Psoas muscle (tissue), 8 donors: ENCODE data around the gene RUFY4. TPM values are rescaled to one million over a fixed set of nuclear protein-coding genes. Genes with fewer than 3 reads are reported as not detected.
"Not testable (repeated sequence)": the region's sequence is repeated elsewhere in the genome, so short reads cannot be mapped to it uniquely, and the experiment has no call there.

Experiments used
- ATAC-seq, 4 donors: fragments of 200-7000 bp; cut with Tn5 transposase; one replicate each; pipeline ENCODE4 v1.9.1; 2020; ENCODE audit warnings: moderate library complexity in 3 of 4, mild to moderate bottlenecking in 2 of 4
- DNase-seq, 2 donors: peaks; one replicate each; pipeline ENCODE4 v3.0.0-alpha.2; 2020
- H3K27ac ChIP-seq: fragments of 200-600 bp; one replicate; pipeline ENCODE4 v1.8.0; 2022
- H3K27me3 ChIP-seq, 3 donors: fragments of 200-600 bp in 1 of 3; one replicate each; pipeline versions ENCODE4 v1.6.1 to v1.8.0; 2013 to 2022; ENCODE audit warnings: low read length in 2 of 3, mild to moderate bottlenecking in 2 of 3, moderate library complexity in 1 of 3; ENCODE audit not compliant: insufficient read depth in 3 of 3
- H3K36me3 ChIP-seq, 2 donors: fragments of 200-600 bp in 1 of 2; one replicate each; pipeline versions ENCODE4 v1.6.1 to v1.8.0; 2013 to 2022; ENCODE audit warnings: low read depth in 1 of 2, mild to moderate bottlenecking in 1 of 2, moderate library complexity in 1 of 2; ENCODE audit not compliant: insufficient read depth in 1 of 2
- H3K4me1 ChIP-seq: fragments of 200-600 bp; one replicate; pipeline ENCODE4 v1.8.0; 2022
- H3K4me3 ChIP-seq: fragments of 200-600 bp; one replicate; pipeline ENCODE4 v1.8.0; 2022; ENCODE audit warnings: mild to moderate bottlenecking
- H3K9me3 ChIP-seq: fragments of 200-600 bp; one replicate; pipeline ENCODE4 v1.8.0; 2022
- CTCF ChIP-seq: fragments of 200-600 bp; IDR thresholded peaks from one replicate; pipeline ENCODE4 v1.8.0; 2022; ENCODE audit warnings: antibody characterized with exemption
- WGBS, 3 donors: extraction: QIAGEN DNeasy Blood & Tissue Kit; methylation state at CpG; one replicate each; pipeline versions ENCODE4 v1.1.6 to v1.1.7; 2013; 5-methylcytosine and 5-hydroxymethylcytosine counted together
- intact Hi-C, 2 donors: fragments of 100-400 bp; cut with DNase I; formaldehyde crosslinking; loops; one replicate each; pipeline versions ENCODE4 v1.11.0 to v1.14.2; 2022
- long read RNA-seq, 2 donors: library from polyadenylated mRNA; unstranded; transcript quantifications; one replicate each; pipeline ENCODE4 v2.0.0, GENCODE V29; 2021
- polyA plus RNA-seq, 3 donors: library from polyadenylated mRNA; stranded (reverse); fragments of 200-250 nt; gene quantifications; one replicate each; pipeline ENCODE4 v1.2.3, GENCODE V29; 2013
- total RNA-seq, 4 donors: library from RNA; stranded (reverse); fragmentation: NEBNext Ultra II Directional in 2 of 4; extraction: Animal tissue kit (Norgen Biotek cat#: 25700) in 2 of 4; gene quantifications; one replicate each; pipeline versions ENCODE4 v1.2.1 to v1.2.4, GENCODE V29; 2021 to 2023
- donor health status: healthy with polysubstance abuse.
- donor health status: DM: no; HTN: no; CAD: no; lungs with moderate emphysema.
- donor health status: Bipolar disorder and iron deficiency.
- donor health status: healthy.
- donor health status: DM: yes; HTN: yes; CAD: no.
- donor health status: DM: no; HTN: no; CAD: no.
- donor health status: DM: no; HTN: no; CAD: no.
- donor health status: DM: yes; HTN: yes; CAD: no.

RUFY4 gene
- total RNA-seq (not detected), polyA plus RNA-seq (under 1 TPM in 2 of 3 donors, not detected in 1; 0.01 to 0.03 TPM)
- long read RNA-seq, donor 1: 0 reads
- long read RNA-seq, donor 2: 0 reads

- intact Hi-C loops: loop anchor here (5.0 kb wide), 2 partner anchors 72 to 282 kb away; no protein-coding TSS in a partner anchor
- not testable (repeated sequence) for H3K27ac ChIP-seq, H3K9me3 ChIP-seq, H3K27me3 ChIP-seq, H3K36me3 ChIP-seq, H3K4me1 ChIP-seq
- TF ChIP-seq CTCF: peak; percentile 83
- H3K4me3 ChIP-seq: peak within 1 kb of the TSS; percentile 49
- 1 to 4% (median 2%) methylated on average over 13 to 15 of the region's 15 CpGs for WGBS, 3 donors
- ATAC-seq (peak; percentile 76 to 91 (median 88)), DNase-seq (peak; percentile 60 to 74)
Measured at GRCh38 chr2:218068721-218069334, at the start of gene RUFY4. Gene RUFY4, plus strand, starts transcription at chr2:218069253. Its CDS starts 1,353 bp downstream, at chr2:218070606.

- Histone ChIP-seq H3K9me3 (no peaks in the 10 kb centered on the region), H3K27me3 (no peaks in the 10 kb centered on the region), H3K4me3 (peak overlapping the region; percentile 56), H3K27ac (peak overlapping the region; percentile 82), H3K4me1 (peaks cover 75% of the 10 kb centered on the region), H3K36me3 (no peaks in the 10 kb centered on the region)
- intact Hi-C loops: no loop called here
- ATAC-seq: no peak
- 63 to 74% (median 72%) methylated on average over 7 of the region's 7 CpGs for WGBS, 3 donors
- TF ChIP-seq CTCF: no peak
- no peak for DNase-seq
Measured at GRCh38 chr2:218019411-218020060, 49.5 kb upstream of the RUFY4 start.

- Histone ChIP-seq H3K4me3 (peak overlapping the region; percentile 56), H3K27ac (peak overlapping the region; percentile 82), H3K36me3 (no peaks in the 10 kb centered on the region), H3K4me1 (peaks cover 73% of the 10 kb centered on the region), H3K27me3 (no peaks in the 10 kb centered on the region), H3K9me3 (no peaks in the 10 kb centered on the region)
- WGBS, 3 donors: 44 to 58% (median 53%) methylated on average over 5 of the region's 5 CpGs
- intact Hi-C loops: no loop called here
- no peak for ATAC-seq
- no peak for DNase-seq
- no peak for TF ChIP-seq CTCF
Measured at GRCh38 chr2:218020281-218020680, 48.8 kb upstream of the RUFY4 start.

- ATAC-seq (peak; percentile 5 to 15 (median 10)), DNase-seq (no peak)
- peak overlapping the region; percentile 56 for H3K4me3 ChIP-seq
- 31 to 62% (median 41%) methylated on average over 6 of the region's 6 CpGs for WGBS, 3 donors
- no peaks in the 10 kb centered on the region for H3K9me3 ChIP-seq
- TF ChIP-seq CTCF: no peak
- no peaks in the 10 kb centered on the region for H3K27me3 ChIP-seq
- H3K36me3 ChIP-seq: no peaks in the 10 kb centered on the region
- peak overlapping the region; percentile 82 for H3K27ac ChIP-seq
- intact Hi-C loops: no loop called here
- H3K4me1 ChIP-seq: peaks cover 71% of the 10 kb centered on the region
Measured at GRCh38 chr2:218020966-218021535, 48.0 kb upstream of the RUFY4 start.
